Endothelial cell of umbilical vein (primary cell): ENCODE results near the gene PCSK6. TPM values are rescaled to one million over a fixed set of nuclear protein-coding genes. Genes with fewer than 3 reads are reported as not detected.

Experiments
- BruUV-seq: library from RNA; stranded (reverse); fragments of 400-500 nt; replicated peaks from 2 replicates; lab custom pipeline; 2021; lab: Mats Ljungman, UMichigan
- CTCF ChIA-PET: fragments of 300-600, 350-600 bp; sonication (Branson Sonifier 250); formaldehyde crosslinking; loops from one replicate; lab custom pipeline; 2021; ENCODE audit warnings: antibody characterized with exemption, inconsistent platforms; lab: Charles Lee
- POLR2A ChIA-PET: fragments of 300-600, 350-600 bp; sonication (Branson Sonifier 250); formaldehyde crosslinking; loops from one replicate; lab custom pipeline; 2021; ENCODE audit warnings: antibody characterized with exemption, inconsistent platforms; lab: Charles Lee
- DNase-seq: peaks from one replicate; pipeline ENCODE4 v3.0.0-alpha.2; 2011; ENCODE audit warnings: low read depth, low spot score
- FAIRE-seq: peaks from 2 replicates; lab custom pipeline; 2011; peaks lifted over from hg19 to GRCh38; lab: Jason Lieb, UNC
- H2AFZ ChIP-seq: 2 replicates; pipeline ENCODE4 v1.6.0; 2012; ENCODE audit warnings: low read depth, low read length, control low read depth, inconsistent platforms
- H3K27ac ChIP-seq: 2 replicates; pipeline ENCODE4 v1.5.1; 2011; ENCODE audit warnings: low read depth, mild to moderate bottlenecking, control low read depth, low read length, moderate library complexity; ENCODE audit not compliant: insufficient read depth
- H3K27me3 ChIP-seq, 2 experiments: 2 replicates each; pipeline versions ENCODE4 v1.6.0 to v1.6.1; 2011; ENCODE audit warnings: low read length in 2 of 2, mixed read lengths in 1 of 2; ENCODE audit not compliant: control insufficient read depth in 2 of 2, insufficient read depth in 2 of 2
- H3K36me3 ChIP-seq, 2 experiments: 2 replicates in 1 of 2; 3 replicates in 1 of 2; pipeline ENCODE4 v1.5.1; 2011; ENCODE audit warnings: low read length in 2 of 2, mild to moderate bottlenecking in 1 of 2, moderate library complexity in 1 of 2; ENCODE audit not compliant: control insufficient read depth in 2 of 2, insufficient read depth in 2 of 2; ENCODE audit errors: extremely low read depth in 1 of 2
- H3K4me1 ChIP-seq: 3 replicates; pipeline ENCODE4 v1.5.1; 2011; ENCODE audit warnings: mild to moderate bottlenecking, low read length; ENCODE audit not compliant: control insufficient read depth, insufficient read depth; ENCODE audit errors: extremely low read depth
- H3K4me2 ChIP-seq: 2 replicates; pipeline ENCODE4 v1.6.1; 2011; ENCODE audit warnings: low read length, control low read depth, mixed read lengths; ENCODE audit not compliant: insufficient read depth
- H3K4me3 ChIP-seq, 3 experiments: fragments of 200-600 bp in 1 of 3; sonication (generic), shearing (Covaris generic) in 1 of 3; replicated peaks in 1 of 3; 2 replicates each; pipeline ENCODE4 v1.5.1; 2011 to 2016; ENCODE audit warnings: control low read depth in 3 of 3, low read length in 3 of 3, mild to moderate bottlenecking in 2 of 3, inconsistent platforms in 1 of 3, low read depth in 1 of 3, moderate library complexity in 1 of 3; ENCODE audit not compliant: insufficient read depth in 1 of 3
- H3K79me2 ChIP-seq: 2 replicates; pipeline ENCODE4 v1.6.0; 2012; ENCODE audit warnings: low read length, inconsistent platforms; ENCODE audit not compliant: control insufficient read depth, insufficient read depth
- H3K9ac ChIP-seq: replicated peaks from 2 replicates; pipeline ENCODE3; 2011; ENCODE audit warnings: low read length, control low read depth; ENCODE audit not compliant: insufficient read depth; ENCODE audit errors: extremely low read depth
- H3K9me1 ChIP-seq: replicated peaks from 3 replicates; pipeline ENCODE4 v1.6.0; 2011; ENCODE audit warnings: mild to moderate bottlenecking, low read length; ENCODE audit not compliant: control insufficient read depth, insufficient read depth; ENCODE audit errors: extremely low read depth
- H3K9me3 ChIP-seq: replicated peaks from 2 replicates; pipeline ENCODE4 v1.5.1; 2012; ENCODE audit warnings: low read length, inconsistent platforms; ENCODE audit not compliant: control insufficient read depth, insufficient read depth
- H4K20me1 ChIP-seq: replicated peaks from 2 replicates; pipeline ENCODE3; 2011; ENCODE audit warnings: mild to moderate bottlenecking, low read length; ENCODE audit not compliant: control insufficient read depth, insufficient read depth; ENCODE audit errors: extremely low read depth
- EZH2 ChIP-seq: IDR thresholded peaks from 2 replicates; pipeline ENCODE4 v1.6.1; 2012; ENCODE audit warnings: borderline replicate concordance, low read depth, mild to moderate bottlenecking, moderate library complexity, low read length, inconsistent platforms; ENCODE audit not compliant: severe bottlenecking
- FOS ChIP-seq: IDR thresholded peaks from 2 replicates; pipeline ENCODE4 v1.6.1; 2011; ENCODE audit warnings: mild to moderate bottlenecking, low read length, moderate library complexity, borderline replicate concordance; ENCODE audit not compliant: insufficient read depth
- GATA2 ChIP-seq: IDR thresholded peaks from 2 replicates; pipeline ENCODE4 v1.7.0; 2011; ENCODE audit warnings: low read depth, mild to moderate bottlenecking, moderate library complexity, mixed read lengths, low read length; ENCODE audit not compliant: insufficient read length, insufficient read depth
- JUN ChIP-seq: IDR thresholded peaks from 2 replicates; pipeline ENCODE4 v1.6.1; 2011; ENCODE audit warnings: borderline replicate concordance, low read depth; ENCODE audit not compliant: insufficient read length, insufficient read depth
- MYC ChIP-seq: IDR thresholded peaks from one replicate; pipeline ENCODE4 v1.6.1; 2011; ENCODE audit warnings: mild to moderate bottlenecking, low read depth, low read length
- POLR2A ChIP-seq: IDR thresholded peaks from 2 replicates; pipeline ENCODE4 v1.6.1; 2012; ENCODE audit warnings: low read depth, mild to moderate bottlenecking, control low read depth, low read length
- POLR2AphosphoS5 ChIP-seq: IDR thresholded peaks from 2 replicates; pipeline ENCODE4 v1.6.1; 2012; ENCODE audit warnings: low read depth, mild to moderate bottlenecking, control low read depth, low read length, moderate library complexity; ENCODE audit not compliant: insufficient read depth
- dilution Hi-C: fragments of 300-500 bp; cut with MboI; formaldehyde crosslinking; loops from one replicate; pipeline ENCODE4 v1.15.0; 2019; ENCODE audit warnings: low sequenced_read_pairs; ENCODE audit not compliant: extremely low pct_ligation_motif_present
- intact Hi-C: fragments of 100-400 bp; cut with micrococcal nuclease; formaldehyde crosslinking; loops from one replicate; pipeline ENCODE4 v1.10.0; 2022
- polyA plus RNA-seq, 4 experiments: library from polyadenylated mRNA; depleted of rRNA in 3 of 4; stranded (reverse) in 3 of 4; unstranded in 1 of 4; fragments of >200 nt; gene quantifications; 2 replicates each; pipeline versions ENCODE4 v1.2.1 to v1.2.3, GENCODE V29; 2011 to 2012; ENCODE audit warnings: missing spikeins in 1 of 4
- total RNA-seq: library from RNA; stranded (reverse); gene quantifications from 2 replicates; pipeline ENCODE4 v1.2.3, GENCODE V29; 2021
- TF ChIP-seq, protein P1 (sequence below), 2 donors: IDR thresholded peaks; 1 replicate in 1 of 2; 2 replicates in 1 of 2; pipeline ENCODE4 v1.5.1; 2011; ENCODE audit warnings: low read length in 2 of 2, mild to moderate bottlenecking in 2 of 2, moderate library complexity in 2 of 2, control low read depth in 1 of 2, inconsistent platforms in 1 of 2, low read depth in 1 of 2; ENCODE audit not compliant: insufficient read depth in 1 of 2; ENCODE audit errors: extremely low read depth in 1 of 2
- TF ChIP-seq, protein P2 (sequence below): IDR thresholded peaks from 2 replicates; pipeline ENCODE4 v1.6.1; 2011; ENCODE audit not compliant: insufficient read depth, insufficient read length

PCSK6 gene
- total and polyA plus RNA-seq, 2 donors (not counting 3 experiments of a cell fraction or from before 2014, with no cell fraction given) = 0.18 to 0.69 TPM

DNA sequence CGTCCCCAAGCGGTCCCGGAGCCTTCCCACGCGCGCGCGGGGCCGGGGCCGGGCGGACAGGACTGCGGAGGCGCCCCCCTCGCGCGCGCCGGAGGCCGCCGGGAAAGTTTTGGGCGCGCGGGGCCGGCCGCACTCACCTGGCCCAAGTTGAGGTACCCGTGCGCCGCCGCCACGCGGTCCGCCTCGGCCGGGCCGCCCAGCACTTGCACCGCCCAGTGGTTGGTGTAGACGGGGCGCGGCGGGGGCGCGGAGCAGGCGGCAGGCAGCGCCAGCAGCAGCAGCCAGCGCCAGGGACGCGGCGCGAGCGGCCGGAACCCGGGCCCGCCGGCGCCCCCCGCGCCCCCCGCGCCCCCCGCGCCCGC, 289 bp downstream of the PCSK6 start:
- Histone ChIP-seq H2AFZ (no peak overlapping the region), H3K79me2 (no peaks in the 10 kb centered on the region), H3K36me3 (no peaks in the 10 kb centered on the region), H3K27ac (no peak overlapping the region), H3K9ac (no peak overlapping the region), H3K4me1 (no peaks in the 10 kb centered on the region), H3K9me1 (no peaks in the 10 kb centered on the region), H3K4me3 (peak overlapping the region in 1 of 3 experiments; percentile 3), H4K20me1 (no peaks in the 10 kb centered on the region), H3K4me2 (no peak overlapping the region), H3K27me3 (peaks cover 28 to 36% of the 10 kb centered on the region in 2 experiments), H3K9me3 (no peaks in the 10 kb centered on the region)
- TF ChIP-seq FOS (no peak), EZH2 (no peak), POLR2AphosphoS5 (no peak), MYC (no peak), POLR2A (no peak), GATA2 (no peak), JUN (no peak)
- TF ChIP-seq, protein P1, sequence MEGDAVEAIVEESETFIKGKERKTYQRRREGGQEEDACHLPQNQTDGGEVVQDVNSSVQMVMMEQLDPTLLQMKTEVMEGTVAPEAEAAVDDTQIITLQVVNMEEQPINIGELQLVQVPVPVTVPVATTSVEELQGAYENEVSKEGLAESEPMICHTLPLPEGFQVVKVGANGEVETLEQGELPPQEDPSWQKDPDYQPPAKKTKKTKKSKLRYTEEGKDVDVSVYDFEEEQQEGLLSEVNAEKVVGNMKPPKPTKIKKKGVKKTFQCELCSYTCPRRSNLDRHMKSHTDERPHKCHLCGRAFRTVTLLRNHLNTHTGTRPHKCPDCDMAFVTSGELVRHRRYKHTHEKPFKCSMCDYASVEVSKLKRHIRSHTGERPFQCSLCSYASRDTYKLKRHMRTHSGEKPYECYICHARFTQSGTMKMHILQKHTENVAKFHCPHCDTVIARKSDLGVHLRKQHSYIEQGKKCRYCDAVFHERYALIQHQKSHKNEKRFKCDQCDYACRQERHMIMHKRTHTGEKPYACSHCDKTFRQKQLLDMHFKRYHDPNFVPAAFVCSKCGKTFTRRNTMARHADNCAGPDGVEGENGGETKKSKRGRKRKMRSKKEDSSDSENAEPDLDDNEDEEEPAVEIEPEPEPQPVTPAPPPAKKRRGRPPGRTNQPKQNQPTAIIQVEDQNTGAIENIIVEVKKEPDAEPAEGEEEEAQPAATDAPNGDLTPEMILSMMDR (IDR thresholded peaks at IDR 0.05; ENCODE audit: extremely low read depth in 1 of 2, insufficient read depth in 1 of 2, low read depth in 1 of 2, low read length in 2 of 2) = no peak
- TF ChIP-seq, protein P2, sequence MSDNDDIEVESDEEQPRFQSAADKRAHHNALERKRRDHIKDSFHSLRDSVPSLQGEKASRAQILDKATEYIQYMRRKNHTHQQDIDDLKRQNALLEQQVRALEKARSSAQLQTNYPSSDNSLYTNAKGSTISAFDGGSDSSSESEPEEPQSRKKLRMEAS = no peak
- FAIRE-seq (no peak), DNase-seq (no peak)
- intact Hi-C loops = loop anchor here (5.0 kb wide), 1 partner anchor 42 kb away; no protein-coding TSS in a partner anchor
- dilution Hi-C loops = no loop called here
- POLR2A ChIA-PET = no interaction called here
- BruUV-seq = no TSS peak
- CTCF ChIA-PET = interaction anchor here (1.4 kb wide), 1 partner anchor 189 kb away, joined by 3 read pairs; no protein-coding TSS in a partner anchor
